Right atrium auricular region (tissue), 2 donors: ENCODE measurements around the gene TIMM13. TPM values are rescaled to one million over a fixed set of nuclear protein-coding genes. Genes with fewer than 3 reads are reported as not detected.

Experiments used
- DNase-seq: peaks from one replicate; pipeline ENCODE4 v3.0.0-alpha.2; 2019; ENCODE audit warnings: low spot score
- H3K27ac ChIP-seq, 2 donors: fragments of 200-600 bp; sonication (generic); 1 replicate in 1 of 2; 2 replicates in 1 of 2; pipeline ENCODE4 v1.5.1; 2016 to 2019
- H3K27me3 ChIP-seq, 2 donors: fragments of 200-600 bp; sonication (generic); one replicate each; pipeline versions ENCODE4 v1.5.1 to v1.6.0; 2017 to 2019
- H3K36me3 ChIP-seq: fragments of 200-600 bp; sonication (generic); one replicate; pipeline ENCODE4 v1.5.1; 2016
- H3K4me1 ChIP-seq, 2 donors: fragments of 200-600 bp; sonication (generic); one replicate each; pipeline versions ENCODE4 v1.5.1 to v1.6.0; 2017 to 2019
- H3K4me3 ChIP-seq, 2 donors: fragments of 200-600 bp; sonication (generic); 1 replicate in 1 of 2; 2 replicates in 1 of 2; pipeline ENCODE4 v1.5.1; 2017 to 2019; ENCODE audit warnings: mild to moderate bottlenecking in 1 of 2, moderate library complexity in 1 of 2
- H3K9me3 ChIP-seq, 2 donors: fragments of 200-600 bp; sonication (generic); one replicate each; pipeline ENCODE4 v1.5.1; 2019
- CTCF ChIP-seq, 2 donors: fragments of 200-600 bp; sonication (generic); IDR thresholded peaks; one replicate each; pipeline ENCODE4 v1.5.1; 2019; ENCODE audit warnings: antibody characterized with exemption in 2 of 2
- total RNA-seq, 2 donors: library from RNA; depleted of rRNA; stranded (reverse); fragments of >200 nt; gene quantifications; one replicate each; pipeline ENCODE4 v1.1.0, GENCODE V29; 2016

TIMM13 gene
- total RNA-seq, 2 donors from 2014 or later = 37.1 to 37.2 TPM

GRCh38 chr19:2436384-2436783, 9.0 kb upstream of the TIMM13 start:
- Histone ChIP-seq H3K27ac (no peak overlapping the region), H3K4me1 (no peaks in the 10 kb centered on the region), H3K36me3 (peaks cover 22% of the 10 kb centered on the region), H3K9me3 (no peaks in the 10 kb centered on the region), H3K4me3 (no peak overlapping the region), H3K27me3 (no peaks in the 10 kb centered on the region)
- no peak for DNase-seq
- TF ChIP-seq CTCF (IDR thresholded peaks at IDR 0.05) = no peak

- no peak overlapping the region for H3K27ac ChIP-seq
- H3K4me3 ChIP-seq = no peak overlapping the region
- no peak for DNase-seq
- no peak for TF ChIP-seq CTCF (IDR thresholded peaks at IDR 0.05)
- peaks cover 26% of the 10 kb centered on the region for H3K36me3 ChIP-seq
- no peaks in the 10 kb centered on the region for H3K27me3 ChIP-seq
- H3K4me1 ChIP-seq = no peaks in the 10 kb centered on the region
- no peaks in the 10 kb centered on the region for H3K9me3 ChIP-seq
Measured at GRCh38 chr19:2434721-2435265, 7.4 kb upstream of the TIMM13 start.

- DNase-seq = no peak
- TF ChIP-seq CTCF (IDR thresholded peaks at IDR 0.05) = no peak
- H3K36me3 ChIP-seq = peaks cover 26% of the 10 kb centered on the region
- H3K27ac ChIP-seq = no peak overlapping the region
- no peak overlapping the region for H3K4me3 ChIP-seq
- H3K4me1 ChIP-seq = no peaks in the 10 kb centered on the region
- H3K27me3 ChIP-seq = no peaks in the 10 kb centered on the region
- no peaks in the 10 kb centered on the region for H3K9me3 ChIP-seq
Measured at GRCh38 chr19:2434267-2434666, 6.9 kb upstream of the TIMM13 start.

GRCh38 chr19:2433854-2434253, 6.5 kb upstream of the TIMM13 start:
- no peak for TF ChIP-seq CTCF (IDR thresholded peaks at IDR 0.05)
- H3K36me3 ChIP-seq = peaks cover 26% of the 10 kb centered on the region
- no peak overlapping the region for H3K4me3 ChIP-seq
- no peaks in the 10 kb centered on the region for H3K27me3 ChIP-seq
- peaks cover 0 to under 1% of the 10 kb centered on the region in 2 donors for H3K4me1 ChIP-seq
- DNase-seq = no peak
- no peak overlapping the region for H3K27ac ChIP-seq
- H3K9me3 ChIP-seq = no peaks in the 10 kb centered on the region

- no peak overlapping the region for H3K27ac ChIP-seq
- H3K4me3 ChIP-seq = no peak overlapping the region
- no peak for DNase-seq
- H3K27me3 ChIP-seq = no peaks in the 10 kb centered on the region
- peaks cover 26% of the 10 kb centered on the region for H3K36me3 ChIP-seq
- peaks cover 0 to 10% of the 10 kb centered on the region in 2 donors for H3K4me1 ChIP-seq
- TF ChIP-seq CTCF (IDR thresholded peaks at IDR 0.05) = no peak
- no peaks in the 10 kb centered on the region for H3K9me3 ChIP-seq
Measured at GRCh38 chr19:2432131-2432848, 4.9 kb upstream of the TIMM13 start.
